Body of pancreas (tissue), 4 donors: ENCODE data around the gene SEMA6C. TPM values are rescaled to one million over a fixed set of nuclear protein-coding genes. Genes with fewer than 3 reads are reported as not detected.
A peak's percentile ranks its signal among the peaks of the same experiment; 100 is the strongest.
"Not testable (repeated sequence)": the region's sequence is repeated elsewhere in the genome, so short reads cannot be mapped to it uniquely, and the experiment has no call there.

Source experiments
- ATAC-seq: fragments of 150-250 bp; one replicate; pipeline ENCODE4 v1.9.1; 2016
- DNase-seq, 4 donors: peaks; one replicate each; pipeline ENCODE4 v3.0.0-alpha.2; 2019
- H3K27ac ChIP-seq, 4 donors: fragments of 200-600 bp; sonication (generic); 1 replicate in 3 of 4; 2 replicates in 1 of 4; pipeline versions ENCODE4 v1.5.1 to v1.6.1; 2016 to 2019; ENCODE audit warnings: mild to moderate bottlenecking in 1 of 4, mixed read lengths in 1 of 4, moderate library complexity in 1 of 4
- H3K27me3 ChIP-seq, 2 donors: fragments of 200-600 bp; sonication (generic); one replicate each; pipeline ENCODE4 v1.6.0; 2016; ENCODE audit warnings: mild to moderate bottlenecking in 1 of 2
- H3K36me3 ChIP-seq, 2 donors: fragments of 200-600 bp; sonication (generic); replicated peaks in 1 of 2; 2 replicates each; pipeline ENCODE4 v1.5.1; 2016; ENCODE audit warnings: low read depth in 2 of 2; ENCODE audit not compliant: insufficient read depth in 1 of 2
- H3K4me1 ChIP-seq: fragments of 200-600 bp; sonication (generic); one replicate; pipeline ENCODE4 v1.6.0; 2016
- H3K4me3 ChIP-seq, 2 donors: fragments of 200-600 bp; sonication (generic); 1 replicate in 1 of 2; 2 replicates in 1 of 2; pipeline ENCODE4 v1.5.1; 2016 to 2019
- H3K9me3 ChIP-seq, 3 donors: fragments of 200-600 bp; sonication (generic); 1 replicate in 2 of 3; 2 replicates in 1 of 3; pipeline ENCODE4 v1.5.1; 2016
- POLR2A ChIP-seq, 3 donors: fragments of 450-650 bp; IDR thresholded peaks; one replicate each; pipeline ENCODE4 v1.6.1; 2016; ENCODE audit warnings: antibody characterized with exemption in 3 of 3, mild to moderate bottlenecking in 2 of 3
- WGBS, 2 donors: methylation state at CpG; one replicate each; pipeline ENCODE4 v1.1.5; 2017; 5-methylcytosine and 5-hydroxymethylcytosine counted together
- intact Hi-C: fragments of 100-400 bp; cut with DNase I; formaldehyde crosslinking; loops from one replicate; pipeline ENCODE4 v1.15.1; 2023
- total RNA-seq, 2 donors: library from RNA; depleted of rRNA; stranded (reverse); fragments of >200 nt; gene quantifications; one replicate each; pipeline ENCODE4 v1.1.0, GENCODE V29; 2016
- TF ChIP-seq, protein P1 (sequence below), 7 experiments: fragments of 450-650 bp in 4 of 7; fragments of 200-600 bp in 3 of 7; sonication (generic) in 3 of 7; IDR thresholded peaks; one replicate each; pipeline ENCODE4 v1.5.1; 2016 to 2019; ENCODE audit warnings: antibody characterized with exemption in 7 of 7

Gene SEMA6C
- total RNA-seq, 2 donors from 2014 or later = 3.6 to 5.3 TPM

DNA sequence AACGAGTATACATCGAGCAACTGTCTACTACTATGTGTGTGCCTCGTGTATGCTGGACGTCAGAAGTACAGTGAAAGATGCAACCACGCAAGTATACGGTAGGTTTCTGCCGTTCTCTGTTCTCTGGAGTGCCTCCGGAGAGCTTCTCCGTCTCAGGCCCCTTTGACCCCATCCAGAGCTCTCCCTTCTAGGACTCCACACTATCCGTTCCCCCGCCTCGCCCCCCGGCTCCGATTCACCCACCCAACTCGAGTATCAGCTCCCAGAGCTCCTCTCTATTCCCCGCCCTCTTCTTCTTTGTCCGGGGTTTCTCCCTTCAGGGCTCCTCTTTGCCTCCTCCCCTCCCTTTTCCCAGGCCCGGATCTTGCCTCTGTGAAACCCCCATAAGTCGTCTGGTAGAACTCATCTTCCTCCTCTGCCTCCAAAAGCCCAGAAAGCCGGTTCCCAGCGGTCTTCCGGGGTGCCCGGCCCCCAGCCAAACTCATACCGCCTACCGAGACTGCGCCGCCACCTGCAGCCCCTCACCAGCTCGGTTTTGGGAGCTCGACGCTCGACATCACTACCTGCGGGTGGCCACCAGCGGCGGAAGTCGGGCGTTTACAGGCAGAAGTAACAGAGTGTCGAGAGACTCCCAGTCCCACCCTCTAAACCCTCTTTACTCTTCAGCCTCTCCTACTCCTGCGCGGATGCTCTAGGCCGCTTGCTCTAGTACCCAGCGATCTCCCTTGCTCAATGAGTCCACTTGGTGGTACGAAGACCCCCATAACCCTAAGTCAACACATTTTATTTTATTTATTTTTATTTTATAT, 43.4 kb upstream of the SEMA6C start, which contains the start of gene VPS72:
VPS72 (minus strand) TSS at position 561 of the 809 bp plus-strand sequence; CDS start at position 485, 76 bp downstream.
- peak within 1 kb of the TSS; percentile 33 to 82 (median 70) for H3K27ac ChIP-seq
- H3K4me1 ChIP-seq = peaks cover 18% of the 10 kb centered on the region
- ATAC-seq = peak; percentile 99
- DNase-seq = peak; percentile 80 to 90 (median 88)
- intact Hi-C loops = no loop called here
- H3K36me3 ChIP-seq = peaks cover 0 to 4% of the 10 kb centered on the region in 2 donors
- TF ChIP-seq, protein P1, sequence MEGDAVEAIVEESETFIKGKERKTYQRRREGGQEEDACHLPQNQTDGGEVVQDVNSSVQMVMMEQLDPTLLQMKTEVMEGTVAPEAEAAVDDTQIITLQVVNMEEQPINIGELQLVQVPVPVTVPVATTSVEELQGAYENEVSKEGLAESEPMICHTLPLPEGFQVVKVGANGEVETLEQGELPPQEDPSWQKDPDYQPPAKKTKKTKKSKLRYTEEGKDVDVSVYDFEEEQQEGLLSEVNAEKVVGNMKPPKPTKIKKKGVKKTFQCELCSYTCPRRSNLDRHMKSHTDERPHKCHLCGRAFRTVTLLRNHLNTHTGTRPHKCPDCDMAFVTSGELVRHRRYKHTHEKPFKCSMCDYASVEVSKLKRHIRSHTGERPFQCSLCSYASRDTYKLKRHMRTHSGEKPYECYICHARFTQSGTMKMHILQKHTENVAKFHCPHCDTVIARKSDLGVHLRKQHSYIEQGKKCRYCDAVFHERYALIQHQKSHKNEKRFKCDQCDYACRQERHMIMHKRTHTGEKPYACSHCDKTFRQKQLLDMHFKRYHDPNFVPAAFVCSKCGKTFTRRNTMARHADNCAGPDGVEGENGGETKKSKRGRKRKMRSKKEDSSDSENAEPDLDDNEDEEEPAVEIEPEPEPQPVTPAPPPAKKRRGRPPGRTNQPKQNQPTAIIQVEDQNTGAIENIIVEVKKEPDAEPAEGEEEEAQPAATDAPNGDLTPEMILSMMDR (IDR thresholded peaks at IDR 0.05) = peak in 4 of 7 experiments; percentile 35 to 47 (median 42)
- TF ChIP-seq POLR2A (IDR thresholded peaks at IDR 0.05) = peak in 2 of 3 donors; percentile 66 to 70
- H3K9me3 ChIP-seq = no peaks in the 10 kb centered on the region
- 1% methylated on average over 28 to 42 of the region's 42 CpGs for WGBS, 2 donors
- peak within 1 kb of the TSS; percentile 67 to 78 for H3K4me3 ChIP-seq
- H3K27me3 ChIP-seq = no peaks in the 10 kb centered on the region

DNA sequence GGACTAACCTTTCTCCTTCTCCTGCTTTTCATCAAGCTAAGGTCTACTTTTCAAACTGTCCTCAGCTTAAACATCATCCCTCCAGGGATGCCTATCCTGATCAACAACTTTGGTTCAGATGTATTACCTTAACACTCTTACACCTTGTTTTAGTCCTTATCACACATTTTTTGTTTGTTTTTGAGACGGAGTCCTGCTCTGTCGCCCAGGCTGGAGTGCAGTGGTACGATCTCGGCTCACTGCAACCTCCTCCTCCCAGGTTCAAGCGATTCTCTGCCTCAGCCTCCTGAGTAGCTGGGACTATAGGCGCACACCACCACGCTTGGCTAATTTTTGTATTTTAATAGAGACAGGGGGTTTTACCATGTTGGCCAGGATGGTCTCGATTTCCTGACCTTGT, 42.2 kb upstream of the SEMA6C start:
- ATAC-seq, H3K27ac ChIP-seq, DNase-seq, H3K27me3 ChIP-seq, H3K9me3 ChIP-seq, intact Hi-C loops, H3K4me3 ChIP-seq: not testable (repeated sequence)
- peaks cover 6 to 13% of the 10 kb centered on the region in 2 donors for H3K36me3 ChIP-seq
- WGBS, 2 donors = 34 to 43% methylated on average over 5 to 8 of the region's 8 CpGs
- peaks cover 18% of the 10 kb centered on the region for H3K4me1 ChIP-seq

DNA sequence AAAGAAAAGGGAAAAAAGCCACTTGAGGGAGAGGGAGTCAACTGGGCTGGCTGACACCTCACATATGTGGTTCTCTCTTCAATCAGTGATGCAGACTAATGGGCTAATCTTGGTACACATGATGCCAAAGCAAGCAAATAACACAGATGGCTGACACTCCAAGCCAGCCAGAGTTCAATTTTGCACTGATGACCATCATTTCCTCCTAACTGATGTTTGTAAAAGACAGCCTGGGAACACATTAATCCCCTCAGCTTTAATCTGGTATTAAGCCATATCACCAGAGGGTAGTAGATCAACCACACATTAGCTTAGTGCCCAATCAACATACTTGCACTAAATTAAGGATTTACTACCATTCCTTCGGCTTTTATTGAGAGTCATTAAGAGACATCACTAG, 40.8 kb upstream of the SEMA6C start:
- Histone ChIP-seq H3K4me1 (peaks cover 18% of the 10 kb centered on the region), H3K36me3 (peaks cover 9 to 26% of the 10 kb centered on the region in 2 donors), H3K9me3 (no peaks in the 10 kb centered on the region), H3K4me3 (no peak overlapping the region), H3K27me3 (no peaks in the 10 kb centered on the region), H3K27ac (no peak overlapping the region)
- TF ChIP-seq, protein P1 (IDR thresholded peaks at IDR 0.05) = no peak
- TF ChIP-seq POLR2A (IDR thresholded peaks at IDR 0.05) = no peak
- DNase-seq (peak in 1 of 4 donors; percentile 9), ATAC-seq (no peak)
- WGBS, 2 donors = 68 to 88% methylated on average over 1 of the region's 1 CpG
- intact Hi-C loops = no loop called here

DNA sequence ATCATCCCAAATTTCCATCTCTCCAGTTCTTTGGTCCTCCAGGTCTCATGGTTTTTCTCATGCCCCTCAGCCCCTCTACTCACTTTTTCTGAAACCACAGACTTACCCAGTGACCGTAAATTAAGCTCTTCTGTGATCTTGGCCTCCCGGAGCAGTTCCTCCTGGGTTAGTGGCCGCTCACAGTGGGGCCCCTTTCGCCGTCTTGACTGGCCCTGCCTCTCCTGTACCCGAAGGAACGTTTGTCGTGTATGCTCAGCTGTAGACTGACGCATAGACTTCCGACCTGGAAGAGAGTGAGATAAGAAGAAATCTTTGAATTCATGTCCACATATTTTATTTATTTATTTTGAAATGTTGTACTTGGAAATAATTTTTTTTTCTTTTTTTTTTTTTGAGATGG, 37.8 kb upstream of the SEMA6C start:
- H3K27me3 ChIP-seq = no peaks in the 10 kb centered on the region
- no peak overlapping the region for H3K4me3 ChIP-seq
- peaks cover 12% of the 10 kb centered on the region for H3K4me1 ChIP-seq
- DNase-seq = no peak
- no peak for ATAC-seq
- H3K36me3 ChIP-seq = peaks cover 9 to 38% of the 10 kb centered on the region in 2 donors
- no peak overlapping the region for H3K27ac ChIP-seq
- 86 to 92% methylated on average over 10 of the region's 10 CpGs for WGBS, 2 donors
- H3K9me3 ChIP-seq = no peaks in the 10 kb centered on the region
- TF ChIP-seq POLR2A (IDR thresholded peaks at IDR 0.05) = no peak
- TF ChIP-seq, protein P1 (IDR thresholded peaks at IDR 0.05) = no peak
- intact Hi-C loops = no loop called here

DNA sequence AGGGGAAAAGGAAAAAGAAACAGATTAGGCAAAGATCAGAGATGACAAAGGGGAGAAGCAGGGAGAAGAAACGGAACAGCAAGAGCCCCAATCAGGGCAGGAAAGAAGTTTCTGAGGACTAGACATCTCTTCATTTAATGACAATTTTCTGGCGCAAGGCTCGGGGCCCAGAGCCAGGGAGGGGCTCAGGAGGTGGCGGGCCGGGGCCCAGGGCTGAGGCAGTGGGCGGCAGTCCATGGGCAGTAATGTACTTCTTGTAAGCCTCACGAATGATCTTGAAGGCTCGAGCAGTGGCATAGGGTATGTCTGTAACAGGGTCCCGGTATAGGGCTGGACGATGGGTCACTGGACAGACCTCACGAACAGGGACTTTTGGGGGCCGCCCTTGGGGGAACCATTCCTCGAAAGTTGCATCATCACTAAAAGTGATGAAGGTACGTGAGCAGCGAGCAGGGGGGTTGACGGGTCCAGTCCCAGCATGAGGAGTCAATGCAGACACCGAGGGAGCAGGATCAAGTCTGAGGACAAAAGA, 30.1 kb upstream of the SEMA6C start:
- peaks cover 0 to 24% of the 10 kb centered on the region in 2 donors for H3K36me3 ChIP-seq

More for the DNA sequence above, 30.1 kb upstream of the SEMA6C start:
- intact Hi-C loops = no loop called here
- no peak overlapping the region for H3K4me3 ChIP-seq
- no peaks in the 10 kb centered on the region for H3K4me1 ChIP-seq
- no peaks in the 10 kb centered on the region for H3K9me3 ChIP-seq
- no peak for TF ChIP-seq POLR2A (IDR thresholded peaks at IDR 0.05)
- TF ChIP-seq, protein P1 (IDR thresholded peaks at IDR 0.05) = no peak
- DNase-seq (no peak), ATAC-seq (no peak)
- no peaks in the 10 kb centered on the region for H3K27me3 ChIP-seq
- 93 to 97% methylated on average over 16 to 17 of the region's 17 CpGs for WGBS, 2 donors
- H3K27ac ChIP-seq = no peak overlapping the region
